WTC11 (cell line): ENCODE measurements around the gene FAR1.

Experiments
- CREM ChIP-seq: sonication (generic); formaldehyde crosslinking; IDR thresholded peaks from 2 replicates; pipeline ENCODE4 v1.8.1; 2022; ENCODE audit warnings: mild to moderate bottlenecking, missing genetic modification reagents, moderate library complexity
- TF ChIP-seq, protein P1 (sequence below): sonication (generic); formaldehyde crosslinking; IDR thresholded peaks from 2 replicates; pipeline ENCODE4 v1.8.0; 2022; ENCODE audit warnings: mild to moderate bottlenecking, missing genetic modification reagents
- TF ChIP-seq, protein P2 (sequence below): fragments of 200-600 bp; IDR thresholded peaks from 2 replicates; pipeline ENCODE4 v1.8.0; 2022; ENCODE audit warnings: antibody characterized with exemption
- TF ChIP-seq, protein P3 (sequence below): sonication (generic); formaldehyde crosslinking; IDR thresholded peaks from 2 replicates; pipeline ENCODE4 v1.8.0; 2022; ENCODE audit warnings: mild to moderate bottlenecking, missing genetic modification reagents
- TF ChIP-seq, protein P4 (sequence below): sonication (generic); formaldehyde crosslinking; IDR thresholded peaks from 2 replicates; pipeline ENCODE4 v1.8.1; 2022; ENCODE audit warnings: low read depth, missing genetic modification reagents, borderline replicate concordance
- TF ChIP-seq, protein P5 (sequence below): sonication (generic); formaldehyde crosslinking; conservative IDR thresholded peaks from 2 replicates; pipeline ENCODE4 v1.8.1; 2023; ENCODE audit warnings: mild to moderate bottlenecking, low read depth, missing genetic modification reagents, moderate library complexity

DNA sequence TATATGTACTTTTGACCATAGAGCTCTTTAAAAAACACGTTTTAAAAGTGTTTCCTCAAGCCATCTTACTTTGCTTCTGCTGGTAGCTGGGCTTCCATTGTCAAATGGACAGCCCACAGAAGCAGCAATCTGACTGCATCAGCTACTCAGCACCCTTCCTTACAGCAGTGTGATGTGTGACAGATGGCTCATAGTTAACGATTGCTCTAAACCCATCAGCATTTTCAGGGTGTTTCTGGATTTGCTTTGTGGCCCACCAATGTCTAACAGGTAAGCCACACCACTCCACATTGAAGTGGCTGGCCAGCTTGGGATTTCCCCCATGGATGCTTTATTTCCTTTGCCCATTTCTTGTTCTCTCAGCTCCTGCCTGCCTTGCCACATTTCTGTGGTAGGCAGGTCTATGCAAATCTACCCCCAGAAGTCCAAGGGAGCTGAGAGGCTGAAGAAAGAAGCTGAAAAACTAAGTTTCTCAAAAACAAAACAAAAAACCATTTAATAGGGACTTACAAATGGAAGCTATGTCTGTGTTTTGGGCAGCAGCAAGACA lies 7.3 kb upstream of the FAR1 start:
- TF ChIP-seq, protein P1, sequence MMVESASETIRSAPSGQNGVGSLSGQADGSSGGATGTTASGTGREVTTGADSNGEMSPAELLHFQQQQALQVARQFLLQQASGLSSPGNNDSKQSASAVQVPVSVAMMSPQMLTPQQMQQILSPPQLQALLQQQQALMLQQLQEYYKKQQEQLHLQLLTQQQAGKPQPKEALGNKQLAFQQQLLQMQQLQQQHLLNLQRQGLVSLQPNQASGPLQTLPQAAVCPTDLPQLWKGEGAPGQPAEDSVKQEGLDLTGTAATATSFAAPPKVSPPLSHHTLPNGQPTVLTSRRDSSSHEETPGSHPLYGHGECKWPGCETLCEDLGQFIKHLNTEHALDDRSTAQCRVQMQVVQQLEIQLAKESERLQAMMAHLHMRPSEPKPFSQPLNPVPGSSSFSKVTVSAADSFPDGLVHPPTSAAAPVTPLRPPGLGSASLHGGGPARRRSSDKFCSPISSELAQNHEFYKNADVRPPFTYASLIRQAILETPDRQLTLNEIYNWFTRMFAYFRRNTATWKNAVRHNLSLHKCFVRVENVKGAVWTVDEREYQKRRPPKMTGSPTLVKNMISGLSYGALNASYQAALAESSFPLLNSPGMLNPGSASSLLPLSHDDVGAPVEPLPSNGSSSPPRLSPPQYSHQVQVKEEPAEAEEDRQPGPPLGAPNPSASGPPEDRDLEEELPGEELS, result no peak
- TF ChIP-seq, protein P2, sequence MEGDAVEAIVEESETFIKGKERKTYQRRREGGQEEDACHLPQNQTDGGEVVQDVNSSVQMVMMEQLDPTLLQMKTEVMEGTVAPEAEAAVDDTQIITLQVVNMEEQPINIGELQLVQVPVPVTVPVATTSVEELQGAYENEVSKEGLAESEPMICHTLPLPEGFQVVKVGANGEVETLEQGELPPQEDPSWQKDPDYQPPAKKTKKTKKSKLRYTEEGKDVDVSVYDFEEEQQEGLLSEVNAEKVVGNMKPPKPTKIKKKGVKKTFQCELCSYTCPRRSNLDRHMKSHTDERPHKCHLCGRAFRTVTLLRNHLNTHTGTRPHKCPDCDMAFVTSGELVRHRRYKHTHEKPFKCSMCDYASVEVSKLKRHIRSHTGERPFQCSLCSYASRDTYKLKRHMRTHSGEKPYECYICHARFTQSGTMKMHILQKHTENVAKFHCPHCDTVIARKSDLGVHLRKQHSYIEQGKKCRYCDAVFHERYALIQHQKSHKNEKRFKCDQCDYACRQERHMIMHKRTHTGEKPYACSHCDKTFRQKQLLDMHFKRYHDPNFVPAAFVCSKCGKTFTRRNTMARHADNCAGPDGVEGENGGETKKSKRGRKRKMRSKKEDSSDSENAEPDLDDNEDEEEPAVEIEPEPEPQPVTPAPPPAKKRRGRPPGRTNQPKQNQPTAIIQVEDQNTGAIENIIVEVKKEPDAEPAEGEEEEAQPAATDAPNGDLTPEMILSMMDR, result no peak
- TF ChIP-seq, protein P3, sequence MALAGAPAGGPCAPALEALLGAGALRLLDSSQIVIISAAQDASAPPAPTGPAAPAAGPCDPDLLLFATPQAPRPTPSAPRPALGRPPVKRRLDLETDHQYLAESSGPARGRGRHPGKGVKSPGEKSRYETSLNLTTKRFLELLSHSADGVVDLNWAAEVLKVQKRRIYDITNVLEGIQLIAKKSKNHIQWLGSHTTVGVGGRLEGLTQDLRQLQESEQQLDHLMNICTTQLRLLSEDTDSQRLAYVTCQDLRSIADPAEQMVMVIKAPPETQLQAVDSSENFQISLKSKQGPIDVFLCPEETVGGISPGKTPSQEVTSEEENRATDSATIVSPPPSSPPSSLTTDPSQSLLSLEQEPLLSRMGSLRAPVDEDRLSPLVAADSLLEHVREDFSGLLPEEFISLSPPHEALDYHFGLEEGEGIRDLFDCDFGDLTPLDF (CRISPR knock-in tag), result no peak
- no peak for TF ChIP-seq CREM
- TF ChIP-seq, protein P4, sequence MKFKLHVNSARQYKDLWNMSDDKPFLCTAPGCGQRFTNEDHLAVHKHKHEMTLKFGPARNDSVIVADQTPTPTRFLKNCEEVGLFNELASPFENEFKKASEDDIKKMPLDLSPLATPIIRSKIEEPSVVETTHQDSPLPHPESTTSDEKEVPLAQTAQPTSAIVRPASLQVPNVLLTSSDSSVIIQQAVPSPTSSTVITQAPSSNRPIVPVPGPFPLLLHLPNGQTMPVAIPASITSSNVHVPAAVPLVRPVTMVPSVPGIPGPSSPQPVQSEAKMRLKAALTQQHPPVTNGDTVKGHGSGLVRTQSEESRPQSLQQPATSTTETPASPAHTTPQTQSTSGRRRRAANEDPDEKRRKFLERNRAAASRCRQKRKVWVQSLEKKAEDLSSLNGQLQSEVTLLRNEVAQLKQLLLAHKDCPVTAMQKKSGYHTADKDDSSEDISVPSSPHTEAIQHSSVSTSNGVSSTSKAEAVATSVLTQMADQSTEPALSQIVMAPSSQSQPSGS, result no peak
- TF ChIP-seq, protein P5, sequence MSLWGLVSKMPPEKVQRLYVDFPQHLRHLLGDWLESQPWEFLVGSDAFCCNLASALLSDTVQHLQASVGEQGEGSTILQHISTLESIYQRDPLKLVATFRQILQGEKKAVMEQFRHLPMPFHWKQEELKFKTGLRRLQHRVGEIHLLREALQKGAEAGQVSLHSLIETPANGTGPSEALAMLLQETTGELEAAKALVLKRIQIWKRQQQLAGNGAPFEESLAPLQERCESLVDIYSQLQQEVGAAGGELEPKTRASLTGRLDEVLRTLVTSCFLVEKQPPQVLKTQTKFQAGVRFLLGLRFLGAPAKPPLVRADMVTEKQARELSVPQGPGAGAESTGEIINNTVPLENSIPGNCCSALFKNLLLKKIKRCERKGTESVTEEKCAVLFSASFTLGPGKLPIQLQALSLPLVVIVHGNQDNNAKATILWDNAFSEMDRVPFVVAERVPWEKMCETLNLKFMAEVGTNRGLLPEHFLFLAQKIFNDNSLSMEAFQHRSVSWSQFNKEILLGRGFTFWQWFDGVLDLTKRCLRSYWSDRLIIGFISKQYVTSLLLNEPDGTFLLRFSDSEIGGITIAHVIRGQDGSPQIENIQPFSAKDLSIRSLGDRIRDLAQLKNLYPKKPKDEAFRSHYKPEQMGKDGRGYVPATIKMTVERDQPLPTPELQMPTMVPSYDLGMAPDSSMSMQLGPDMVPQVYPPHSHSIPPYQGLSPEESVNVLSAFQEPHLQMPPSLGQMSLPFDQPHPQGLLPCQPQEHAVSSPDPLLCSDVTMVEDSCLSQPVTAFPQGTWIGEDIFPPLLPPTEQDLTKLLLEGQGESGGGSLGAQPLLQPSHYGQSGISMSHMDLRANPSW (CRISPR knock-in tag), result no peak
